ENCODE data around the gene TUBB3. TPM values are rescaled to one million over a fixed set of nuclear protein-coding genes. Genes with fewer than 3 reads are reported as not detected.

Gene TUBB3
- total and polyA plus RNA-seq, 2 of the 8 experiments (the other 6 are each of a cell fraction or from before 2014, with no cell fraction given), result 275 to 393 TPM

GRCh38 chr16:89973235-89973634 is 50.1 kb downstream of the TUBB3 start (continued):
- TF ChIP-seq E2F6 (IDR thresholded peaks at IDR 0.05) (no peak), NRF1 (IDR thresholded peaks at IDR 0.05; ENCODE audit: low read depth, low read length) (no peak), EGR1 (IDR thresholded peaks at IDR 0.05; ENCODE audit: borderline replicate concordance, low read depth, low read length) (no peak), BRCA1 (IDR thresholded peaks at IDR 0.05; ENCODE audit: low read depth, low read length) (no peak), ATF2 (IDR thresholded peaks at IDR 0.05; ENCODE audit: low read length) (no peak), KDM4A (IDR thresholded peaks at IDR 0.05; ENCODE audit: low read depth, low read length, severe bottlenecking) (no peak), CHD1 (IDR thresholded peaks at IDR 0.05; ENCODE audit: low read depth, low read length) (no peak), RFX5 (IDR thresholded peaks at IDR 0.05; ENCODE audit: borderline replicate concordance, low read depth, low read length) (no peak)
